COR-L47 (cell line): ENCODE data around the gene SLC30A10.
"Not testable (repeated sequence)": the region's sequence is repeated elsewhere in the genome, so short reads cannot be mapped to it uniquely, and the experiment has no call there.

Experiments
- DNase-seq: peaks from one replicate; lab custom pipeline; 2025; lab: John Stamatoyannopoulos, UW

Gene SLC30A10

GRCh38 chr1:219927298-219927955, 930 bp downstream of the SLC30A10 start:
- no peak for DNase-seq

- no peak for DNase-seq
Measured at GRCh38 chr1:219926363-219926998, 1.9 kb downstream of the SLC30A10 start.

GRCh38 chr1:219924342-219924741, 4.0 kb downstream of the SLC30A10 start:
- DNase-seq: no peak

GRCh38 chr1:219917851-219918466, 10.4 kb downstream of the SLC30A10 start:
- no peak for DNase-seq

- no peak for DNase-seq
Measured at GRCh38 chr1:219917281-219917680, 11.1 kb downstream of the SLC30A10 start.

- no peak for DNase-seq
Measured at GRCh38 chr1:219916257-219916656, 12.1 kb downstream of the SLC30A10 start.

GRCh38 chr1:219913005-219913770, 15.2 kb downstream of the SLC30A10 start:
- no peak for DNase-seq

GRCh38 chr1:219910716-219911115, 17.6 kb downstream of the SLC30A10 start:
- DNase-seq: no peak

- no peak for DNase-seq
Measured at GRCh38 chr1:219909476-219909875, 18.9 kb downstream of the SLC30A10 start.

- DNase-seq: no peak
Measured at GRCh38 chr1:219908170-219908569, 20.2 kb downstream of the SLC30A10 start.

GRCh38 chr1:219907772-219908070, 20.6 kb downstream of the SLC30A10 start:
- DNase-seq: no peak

- DNase-seq: no peak
Measured at GRCh38 chr1:219906924-219907771, 21.2 kb downstream of the SLC30A10 start.

GRCh38 chr1:219906565-219906923, 21.8 kb downstream of the SLC30A10 start:
- not testable (repeated sequence) for DNase-seq

- no peak for DNase-seq
Measured at GRCh38 chr1:219905524-219905923, 22.8 kb downstream of the SLC30A10 start.

- no peak for DNase-seq
Measured at GRCh38 chr1:219904934-219905333, 23.4 kb downstream of the SLC30A10 start.

- DNase-seq: no peak
Measured at GRCh38 chr1:219903353-219903871, 24.9 kb downstream of the SLC30A10 start.

GRCh38 chr1:219902951-219903350, 25.4 kb downstream of the SLC30A10 start:
- no peak for DNase-seq

- DNase-seq: no peak
Measured at GRCh38 chr1:219900882-219901281, 27.5 kb downstream of the SLC30A10 start.

GRCh38 chr1:219900201-219900600, 28.2 kb downstream of the SLC30A10 start:
- DNase-seq: no peak

- no peak for DNase-seq
Measured at GRCh38 chr1:219898375-219898774, 30.0 kb downstream of the SLC30A10 start.

GRCh38 chr1:219897914-219898313, 30.4 kb downstream of the SLC30A10 start:
- no peak for DNase-seq

- not testable (repeated sequence) for DNase-seq
Measured at GRCh38 chr1:219892271-219892670, 36.1 kb downstream of the SLC30A10 start.
